GM18909 (cell line): ENCODE data around the gene PCDHGB1.
"Not testable (repeated sequence)": the region's sequence is repeated elsewhere in the genome, so short reads cannot be mapped to it uniquely, and the experiment has no call there.

Experiments used
- ATAC-seq: cut with Tn5 transposase; IDR thresholded peaks from one replicate; pipeline ENCODE4 v1.9.1; 2021; ENCODE audit warnings: mild to moderate bottlenecking; ENCODE audit not compliant: unreplicated experiment, poor library complexity

Gene PCDHGB1

DNA sequence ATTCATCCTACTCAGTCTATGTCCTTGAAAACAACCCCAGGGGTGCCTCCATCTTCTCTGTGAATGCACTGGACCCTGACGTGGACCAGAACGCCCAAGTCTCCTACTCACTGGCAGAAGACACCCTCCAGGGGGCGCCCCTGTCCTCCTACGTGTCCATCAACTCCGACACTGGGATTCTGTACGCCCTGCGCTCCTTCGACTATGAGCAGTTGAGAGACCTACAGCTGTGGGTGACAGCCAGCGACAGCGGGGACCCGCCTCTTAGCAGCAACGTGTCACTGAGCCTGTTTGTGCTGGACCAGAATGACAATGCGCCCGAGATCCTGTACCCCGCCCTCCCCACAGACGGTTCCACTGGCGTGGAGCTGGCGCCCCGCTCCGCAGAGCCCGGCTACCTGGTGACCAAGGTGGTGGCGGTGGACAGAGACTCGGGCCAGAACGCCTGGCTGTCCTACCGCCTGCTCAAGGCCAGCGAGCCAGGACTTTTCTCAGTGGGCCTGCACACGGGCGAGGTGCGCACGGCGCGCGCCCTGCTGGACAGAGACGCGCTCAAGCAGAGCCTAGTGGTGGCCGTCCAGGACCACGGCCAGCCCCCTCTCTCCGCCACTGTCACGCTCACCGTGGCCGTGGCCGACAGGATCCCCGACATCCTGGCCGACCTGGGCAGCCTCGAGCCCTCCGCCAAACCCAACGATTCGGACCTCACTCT lies 25.7 kb downstream of the PCDHGB1 start:
- not testable (repeated sequence) for ATAC-seq

DNA sequence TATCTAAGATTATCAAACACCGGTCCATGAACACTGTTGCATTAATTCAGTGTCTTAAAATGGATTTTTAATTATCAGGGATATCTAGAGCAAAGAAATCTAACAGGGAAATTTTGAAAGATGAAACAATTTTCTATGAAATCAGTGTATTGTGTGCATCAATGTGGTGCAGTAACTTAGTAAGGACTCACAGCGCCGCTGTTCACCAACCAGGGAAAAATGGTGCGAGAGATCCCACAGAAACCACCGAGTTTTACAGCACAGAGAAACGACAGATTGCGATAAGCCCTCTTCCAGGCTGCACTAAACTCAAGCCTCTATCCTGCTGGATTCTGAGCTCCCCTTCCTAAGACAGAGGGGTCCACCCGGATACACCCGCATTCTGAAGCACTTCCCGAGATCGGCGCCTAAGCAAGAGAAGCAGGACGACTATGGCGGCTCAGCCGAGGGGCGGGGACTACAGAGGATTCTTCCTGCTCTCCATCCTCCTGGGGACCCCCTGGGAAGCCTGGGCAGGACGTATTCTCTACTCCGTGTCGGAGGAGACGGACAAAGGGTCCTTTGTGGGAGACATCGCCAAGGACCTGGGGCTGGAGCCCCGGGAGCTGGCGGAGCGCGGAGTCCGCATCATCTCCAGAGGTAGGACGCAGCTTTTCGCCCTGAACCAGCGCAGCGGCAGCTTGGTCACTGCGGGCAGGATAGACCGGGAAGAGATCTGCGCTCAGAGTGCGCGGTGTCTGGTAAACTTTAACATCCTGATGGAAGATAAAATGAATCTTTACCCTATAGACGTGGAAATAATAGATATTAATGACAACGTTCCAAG lies 32.8 kb downstream of the PCDHGB1 start, which contains the start of gene PCDHGA7:
Gene PCDHGA7, plus strand, starts transcription at position 274 of the 826 bp plus-strand sequence. Its CDS starts 158 bp downstream, at position 432.
- no peak for ATAC-seq

DNA sequence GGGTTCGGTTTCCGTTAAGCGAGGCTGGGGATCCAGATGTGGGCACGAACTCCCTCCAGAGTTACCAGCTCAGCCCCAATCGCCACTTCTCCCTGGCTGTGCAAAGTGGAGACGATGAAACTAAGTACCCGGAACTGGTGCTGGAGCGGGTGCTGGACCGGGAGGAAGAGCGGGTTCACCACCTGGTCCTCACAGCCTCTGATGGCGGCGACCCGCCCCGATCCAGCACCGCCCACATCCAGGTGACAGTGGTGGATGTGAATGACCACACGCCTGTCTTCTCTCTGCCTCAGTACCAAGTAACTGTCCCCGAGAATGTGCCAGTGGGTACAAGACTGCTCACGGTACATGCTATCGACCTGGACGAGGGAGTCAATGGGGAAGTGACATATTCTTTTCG lies 33.4 kb downstream of the PCDHGB1 start:
- ATAC-seq: no peak

DNA sequence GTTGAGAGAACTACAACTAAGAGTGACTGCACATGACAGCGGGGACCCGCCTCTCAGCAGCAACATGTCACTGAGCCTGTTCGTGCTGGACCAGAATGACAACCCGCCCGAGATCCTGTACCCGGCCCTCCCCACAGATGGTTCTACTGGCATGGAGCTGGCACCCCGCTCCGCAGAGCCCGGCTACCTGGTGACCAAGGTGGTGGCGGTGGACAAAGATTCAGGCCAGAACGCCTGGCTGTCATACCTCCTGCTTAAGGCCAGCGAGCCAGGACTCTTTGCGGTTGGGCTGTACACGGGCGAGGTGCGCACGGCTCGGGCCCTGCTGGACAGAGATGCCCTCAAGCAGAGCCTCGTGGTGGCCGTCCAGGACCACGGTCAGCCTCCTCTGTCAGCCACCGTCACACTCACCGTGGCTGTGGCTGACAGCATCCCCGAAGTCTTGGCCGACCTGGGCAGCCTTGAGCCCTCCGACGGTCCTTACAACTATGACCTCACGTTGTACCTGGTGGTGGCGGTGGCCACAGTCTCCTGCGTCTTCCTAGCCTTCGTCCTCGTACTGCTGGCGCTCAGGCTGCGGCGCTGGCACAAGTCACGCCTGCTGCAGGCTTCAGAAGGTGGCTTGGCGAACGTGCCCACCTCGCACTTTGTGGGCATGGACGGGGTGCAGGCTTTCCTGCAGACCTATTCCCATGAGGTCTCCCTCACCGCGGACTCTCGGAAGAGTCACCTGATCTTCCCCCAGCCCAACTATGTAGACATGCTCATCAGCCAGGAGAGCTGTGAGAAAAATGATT lies 34.8 kb downstream of the PCDHGB1 start:
- no peak for ATAC-seq

DNA sequence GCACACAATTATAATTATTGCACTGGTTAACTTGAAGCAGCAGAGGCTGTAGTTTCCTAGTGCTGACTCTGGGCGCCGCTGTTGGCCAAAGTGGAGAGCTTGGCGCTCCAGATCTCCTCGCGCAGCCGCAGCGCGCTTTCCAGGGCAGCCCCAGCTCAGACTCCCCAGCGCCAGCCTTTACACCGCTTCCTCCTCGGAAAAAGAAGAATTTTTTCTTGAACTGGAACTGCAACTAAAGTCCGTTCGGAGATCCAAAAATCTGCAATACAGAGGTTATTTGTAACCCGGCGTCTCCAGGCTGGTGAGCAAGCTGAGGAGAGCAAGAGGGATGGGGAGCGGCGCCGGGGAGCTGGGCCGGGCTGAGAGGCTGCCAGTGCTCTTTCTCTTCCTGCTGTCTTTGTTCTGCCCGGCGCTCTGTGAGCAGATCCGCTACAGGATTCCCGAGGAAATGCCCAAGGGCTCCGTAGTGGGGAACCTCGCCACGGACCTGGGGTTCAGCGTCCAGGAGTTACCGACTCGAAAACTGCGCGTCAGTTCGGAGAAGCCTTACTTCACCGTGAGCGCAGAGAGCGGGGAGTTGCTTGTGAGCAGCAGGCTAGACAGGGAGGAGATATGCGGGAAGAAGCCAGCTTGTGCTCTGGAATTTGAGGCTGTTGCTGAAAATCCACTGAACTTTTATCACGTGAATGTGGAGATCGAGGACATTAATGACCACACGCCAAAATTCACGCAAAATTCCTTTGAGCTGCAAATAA lies 37.8 kb downstream of the PCDHGB1 start, which contains the start of gene PCDHGB4:
Gene PCDHGB4, plus strand, starts transcription at position 142 of the 755 bp plus-strand sequence. Its CDS starts 187 bp downstream, at position 329.
- ATAC-seq: not testable (repeated sequence)

DNA sequence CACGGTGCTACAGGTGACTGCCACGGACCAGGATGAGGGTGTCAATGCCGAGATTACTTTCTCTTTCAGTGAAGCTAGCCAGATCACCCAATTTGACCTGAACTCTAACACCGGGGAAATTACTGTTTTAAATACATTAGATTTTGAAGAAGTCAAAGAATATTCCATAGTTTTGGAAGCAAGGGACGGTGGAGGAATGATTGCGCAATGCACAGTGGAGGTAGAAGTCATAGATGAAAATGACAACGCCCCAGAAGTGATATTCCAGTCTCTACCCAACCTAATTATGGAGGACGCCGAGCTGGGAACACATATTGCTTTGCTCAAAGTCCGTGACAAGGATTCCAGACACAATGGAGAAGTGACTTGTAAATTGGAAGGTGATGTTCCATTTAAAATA lies 38.8 kb downstream of the PCDHGB1 start:
- ATAC-seq: no peak

DNA sequence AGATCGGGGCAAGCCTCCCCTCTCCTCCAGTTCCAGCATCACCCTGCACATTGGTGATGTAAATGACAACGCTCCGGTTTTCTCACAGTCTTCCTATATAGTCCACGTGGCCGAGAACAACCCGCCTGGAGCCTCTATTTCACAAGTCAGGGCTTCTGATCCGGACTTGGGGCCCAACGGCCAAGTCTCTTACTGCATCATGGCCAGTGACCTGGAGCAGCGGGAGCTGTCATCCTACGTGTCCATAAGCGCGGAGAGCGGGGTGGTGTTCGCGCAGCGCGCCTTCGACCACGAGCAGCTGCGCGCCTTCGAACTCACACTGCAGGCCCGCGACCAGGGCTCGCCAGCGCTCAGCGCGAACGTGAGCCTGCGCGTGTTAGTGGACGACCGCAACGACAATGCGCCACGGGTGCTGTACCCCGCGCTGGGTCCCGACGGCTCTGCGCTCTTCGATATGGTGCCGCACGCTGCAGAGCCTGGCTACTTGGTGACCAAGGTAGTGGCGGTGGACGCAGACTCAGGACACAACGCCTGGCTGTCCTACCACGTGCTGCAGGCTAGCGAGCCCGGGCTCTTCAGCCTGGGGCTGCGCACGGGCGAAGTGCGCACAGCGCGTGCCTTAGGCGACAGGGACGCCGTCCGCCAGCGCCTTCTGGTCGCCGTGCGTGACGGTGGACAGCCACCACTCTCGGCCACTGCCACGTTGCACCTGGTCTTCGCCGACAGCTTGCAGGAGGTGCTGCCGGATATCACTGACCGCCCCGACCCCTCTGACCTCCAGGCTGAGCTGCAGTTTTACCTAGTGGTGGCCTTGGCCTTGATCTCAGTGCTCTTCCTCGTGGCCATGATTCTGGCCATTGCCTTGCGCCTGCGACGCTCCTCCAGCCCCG lies 39.5 kb downstream of the PCDHGB1 start:
- no peak for ATAC-seq

DNA sequence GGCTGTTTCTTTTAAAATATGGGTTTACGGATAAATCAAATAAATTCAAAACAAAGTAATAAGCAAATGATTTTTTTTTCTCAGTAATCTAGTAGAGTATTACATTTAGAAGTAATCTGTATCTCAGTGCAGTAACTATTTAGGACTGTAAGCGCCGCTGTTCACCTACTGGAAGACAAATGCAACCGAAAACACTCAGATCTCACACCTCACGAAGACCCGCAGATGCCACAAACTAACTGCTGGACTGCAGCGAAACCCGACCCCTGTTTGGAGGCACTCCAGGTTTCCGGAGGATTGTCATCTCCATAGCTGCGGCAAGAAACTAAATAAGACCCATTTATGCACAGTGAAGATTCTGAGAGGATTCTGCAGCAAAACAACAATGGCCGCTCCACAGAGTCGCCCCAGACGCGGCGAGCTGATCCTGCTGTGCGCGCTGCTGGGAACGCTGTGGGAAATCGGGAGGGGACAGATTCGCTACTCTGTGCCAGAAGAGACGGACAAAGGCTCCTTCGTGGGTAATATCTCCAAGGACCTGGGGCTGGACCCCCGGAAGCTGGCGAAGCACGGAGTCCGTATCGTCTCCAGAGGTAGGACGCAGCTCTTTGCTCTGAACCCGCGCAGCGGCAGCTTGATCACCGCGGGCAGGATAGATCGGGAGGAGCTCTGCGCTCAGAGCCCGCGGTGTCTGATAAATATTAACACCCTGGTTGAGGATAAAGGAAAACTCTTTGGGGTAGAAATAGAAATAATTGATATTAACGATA lies 42.7 kb downstream of the PCDHGB1 start, which contains the start of gene PCDHGA8:
Gene PCDHGA8, plus strand, starts transcription at position 205 of the 770 bp plus-strand sequence. Its CDS starts 181 bp downstream, at position 386.
- ATAC-seq: no peak

DNA sequence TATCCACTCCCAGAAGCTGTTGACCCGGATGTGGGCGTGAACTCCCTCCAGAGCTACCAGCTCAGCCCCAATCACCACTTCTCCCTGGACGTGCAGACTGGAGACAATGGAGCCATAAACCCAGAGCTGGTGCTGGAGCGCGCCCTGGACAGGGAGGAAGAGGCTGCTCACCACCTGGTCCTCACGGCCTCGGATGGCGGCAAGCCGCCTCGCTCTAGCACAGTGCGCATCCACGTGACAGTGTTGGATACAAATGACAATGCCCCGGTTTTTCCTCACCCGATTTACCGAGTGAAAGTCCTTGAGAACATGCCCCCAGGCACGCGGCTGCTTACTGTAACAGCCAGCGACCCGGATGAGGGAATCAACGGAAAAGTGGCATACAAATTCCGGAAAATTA lies 43.4 kb downstream of the PCDHGB1 start:
- no peak for ATAC-seq

DNA sequence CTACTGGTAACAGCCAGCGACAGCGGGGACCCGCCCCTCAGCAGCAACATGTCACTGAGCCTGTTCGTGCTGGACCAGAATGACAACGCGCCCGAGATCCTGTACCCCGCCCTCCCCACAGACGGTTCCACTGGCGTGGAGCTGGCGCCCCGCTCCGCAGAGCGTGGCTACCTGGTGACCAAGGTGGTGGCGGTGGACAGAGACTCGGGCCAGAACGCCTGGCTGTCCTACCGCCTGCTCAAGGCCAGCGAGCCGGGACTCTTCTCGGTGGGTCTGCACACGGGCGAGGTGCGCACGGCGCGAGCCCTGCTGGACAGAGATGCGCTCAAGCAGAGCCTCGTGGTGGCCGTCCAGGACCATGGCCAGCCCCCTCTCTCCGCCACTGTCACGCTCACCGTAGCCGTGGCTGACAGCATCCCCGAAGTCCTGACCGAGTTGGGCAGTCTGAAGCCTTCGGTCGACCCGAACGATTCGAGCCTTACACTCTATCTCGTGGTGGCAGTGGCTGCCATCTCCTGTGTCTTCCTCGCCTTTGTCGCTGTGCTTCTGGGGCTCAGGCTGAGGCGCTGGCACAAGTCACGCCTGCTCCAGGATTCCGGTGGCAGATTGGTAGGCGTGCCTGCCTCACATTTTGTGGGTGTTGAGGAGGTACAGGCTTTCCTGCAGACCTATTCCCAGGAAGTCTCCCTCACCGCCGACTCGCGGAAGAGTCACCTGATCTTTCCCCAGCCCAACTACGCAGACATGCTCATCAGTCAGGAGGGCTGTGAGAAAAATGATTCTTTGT lies 44.7 kb downstream of the PCDHGB1 start:
- ATAC-seq: not testable (repeated sequence)

DNA sequence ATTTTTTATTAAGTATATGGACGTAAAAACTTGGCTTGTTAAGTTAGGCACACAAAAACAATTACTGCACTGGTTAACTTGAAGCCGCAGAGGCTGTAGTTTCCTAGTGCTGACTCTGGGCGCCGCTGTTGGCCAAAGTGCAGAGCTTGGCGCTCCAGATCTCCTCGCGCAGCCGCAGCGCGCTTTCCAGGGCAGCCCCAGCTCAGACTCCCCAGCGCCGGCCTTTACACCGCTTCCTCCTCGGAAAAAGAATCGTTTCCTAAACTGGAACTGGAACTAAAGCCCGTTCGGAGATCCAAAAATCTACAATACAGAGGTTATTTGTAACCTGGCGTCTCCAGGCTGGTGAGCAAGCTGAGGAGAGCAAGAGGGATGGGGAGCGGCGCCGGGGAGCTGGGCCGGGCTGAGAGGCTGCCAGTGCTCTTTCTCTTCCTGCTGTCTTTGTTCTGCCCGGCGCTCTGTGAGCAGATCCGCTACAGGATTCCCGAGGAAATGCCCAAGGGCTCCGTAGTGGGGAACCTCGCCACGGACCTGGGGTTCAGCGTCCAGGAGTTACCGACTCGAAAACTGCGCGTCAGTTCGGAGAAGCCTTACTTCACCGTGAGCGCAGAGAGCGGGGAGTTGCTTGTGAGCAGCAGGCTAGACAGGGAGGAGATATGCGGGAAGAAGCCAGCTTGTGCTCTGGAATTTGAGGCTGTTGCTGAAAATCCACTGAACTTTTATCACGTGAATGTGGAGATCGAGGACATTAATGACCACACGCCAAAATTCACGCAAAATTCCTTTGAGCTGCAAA lies 48.1 kb downstream of the PCDHGB1 start, which contains the start of gene PCDHGB5:
Gene PCDHGB5, plus strand, starts transcription at position 192 of the 796 bp plus-strand sequence. Its CDS starts 181 bp downstream, at position 373.
- ATAC-seq: peak; percentile 85

DNA sequence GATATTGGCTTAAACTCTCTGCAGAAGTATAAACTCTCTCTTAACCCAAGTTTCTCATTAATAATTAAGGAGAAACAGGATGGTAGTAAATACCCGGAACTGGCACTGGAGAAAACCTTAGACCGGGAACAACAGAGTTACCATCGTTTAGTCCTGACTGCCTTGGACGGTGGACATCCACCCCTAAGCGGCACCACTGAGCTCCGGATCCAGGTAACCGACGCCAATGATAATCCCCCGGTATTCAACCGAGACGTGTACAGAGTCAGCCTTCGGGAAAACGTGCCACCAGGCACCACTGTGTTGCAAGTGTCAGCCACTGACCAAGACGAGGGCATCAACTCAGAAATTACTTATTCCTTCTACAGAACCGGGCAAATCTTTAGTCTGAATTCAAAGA lies 48.7 kb downstream of the PCDHGB1 start:
- ATAC-seq: no peak

DNA sequence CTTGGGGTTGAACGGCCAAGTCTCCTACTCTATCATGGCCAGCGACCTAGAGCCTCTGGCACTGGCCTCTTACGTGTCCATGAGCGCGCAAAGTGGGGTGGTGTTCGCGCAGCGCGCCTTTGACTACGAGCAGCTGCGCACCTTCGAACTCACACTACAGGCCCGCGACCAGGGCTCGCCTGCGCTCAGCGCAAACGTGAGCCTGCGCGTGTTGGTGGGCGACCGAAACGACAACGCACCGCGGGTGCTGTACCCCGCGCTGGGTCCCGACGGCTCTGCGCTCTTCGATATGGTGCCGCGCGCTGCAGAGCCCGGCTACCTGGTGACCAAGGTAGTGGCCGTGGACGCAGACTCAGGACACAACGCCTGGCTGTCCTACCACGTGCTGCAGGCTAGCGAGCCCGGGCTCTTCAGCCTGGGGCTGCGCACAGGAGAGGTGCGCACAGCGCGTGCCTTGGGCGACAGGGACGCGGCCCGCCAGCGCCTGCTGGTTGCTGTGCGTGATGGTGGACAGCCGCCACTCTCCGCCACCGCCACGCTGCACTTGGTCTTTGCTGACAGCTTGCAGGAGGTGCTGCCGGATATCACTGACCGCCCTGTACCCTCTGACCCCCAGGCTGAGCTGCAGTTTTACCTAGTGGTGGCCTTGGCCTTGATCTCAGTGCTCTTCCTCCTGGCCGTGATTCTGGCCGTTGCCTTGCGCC lies 49.8 kb downstream of the PCDHGB1 start:
- ATAC-seq: no peak
